SK-N-SH (cell line): Measurements from ENCODE around the gene FMOD. TPM values are rescaled to one million over a fixed set of nuclear protein-coding genes. Genes with fewer than 3 reads are reported as not detected.

Experiments used
- CTCF ChIA-PET: fragments of 300-600, 350-600 bp; formaldehyde crosslinking; extraction: SDS; loops from one replicate; lab custom pipeline; 2021; lab: Yijun Ruan, JAX
- POLR2A ChIA-PET: fragments of 350-600 bp; sonication (Branson Sonifier 250); formaldehyde crosslinking; extraction: SDS; loops from one replicate; lab custom pipeline; 2020; ENCODE audit warnings: antibody characterized with exemption, inconsistent platforms; lab: Yijun Ruan, JAX
- DNase-seq: peaks from one replicate; pipeline ENCODE4 v3.0.0; 2012
- H2AFZ ChIP-seq: fragments of 200-600 bp; sonication (generic); 2 replicates; pipeline ENCODE4 v1.8.1; 2016; ENCODE audit warnings: antibody characterized with exemption, mild to moderate bottlenecking, low read depth
- H3F3A ChIP-seq: fragments of 200-600 bp; sonication (generic); replicated peaks from 2 replicates; pipeline ENCODE3; 2016; ENCODE audit warnings: antibody characterized with exemption, mild to moderate bottlenecking; ENCODE audit not compliant: insufficient read depth
- H3K27ac ChIP-seq, 2 experiments: fragments of 200-500 bp in 1 of 2; fragments of 200-600 bp in 1 of 2; sonication (Bioruptor generic) in 1 of 2; sonication (generic), shearing (Covaris generic) in 1 of 2; 2 replicates each; pipeline versions ENCODE4 v1.5.1 to v1.6.1; 2014 to 2016; ENCODE audit warnings: low read depth in 2 of 2, inconsistent platforms in 1 of 2, low read length in 1 of 2, mild to moderate bottlenecking in 1 of 2, mixed read lengths in 1 of 2
- H3K27me3 ChIP-seq: fragments of 200-600 bp; sonication (generic), shearing (Covaris generic); 2 replicates; pipeline ENCODE4 v1.6.1; 2016; ENCODE audit warnings: mixed run types; ENCODE audit not compliant: insufficient read depth
- H3K36me3 ChIP-seq, 2 experiments: fragments of 200-500 bp in 1 of 2; fragments of 200-600 bp in 1 of 2; sonication (Bioruptor generic) in 1 of 2; sonication (generic) in 1 of 2; replicated peaks in 1 of 2; 2 replicates each; pipeline versions ENCODE3 to v1.5.1; 2014 to 2016; ENCODE audit warnings: low read length in 1 of 2, mild to moderate bottlenecking in 1 of 2; ENCODE audit not compliant: insufficient read depth in 2 of 2, control insufficient read depth in 1 of 2
- H3K4me1 ChIP-seq, 2 experiments: fragments of 200-500 bp in 1 of 2; fragments of 200-600 bp in 1 of 2; sonication (Bioruptor generic) in 1 of 2; sonication (generic), shearing (Covaris generic) in 1 of 2; 2 replicates each; pipeline versions ENCODE4 v1.5.1 to v1.6.1; 2014 to 2016; ENCODE audit warnings: low read depth in 1 of 2, low read length in 1 of 2, mixed run types in 1 of 2; ENCODE audit not compliant: insufficient read depth in 2 of 2, control insufficient read depth in 1 of 2
- H3K4me2 ChIP-seq: fragments of 200-600 bp; sonication (generic), shearing (Covaris generic); 2 replicates; pipeline ENCODE4 v1.6.1; 2017; ENCODE audit warnings: mixed run types
- H3K4me3 ChIP-seq, 2 experiments: fragments of 200-500 bp in 1 of 2; fragments of 200-600 bp in 1 of 2; sonication (Bioruptor generic) in 1 of 2; sonication (generic), shearing (Covaris generic) in 1 of 2; 2 replicates each; pipeline versions ENCODE4 v1.5.1 to v1.8.1; 2014 to 2016; ENCODE audit warnings: low read depth in 2 of 2, inconsistent platforms in 1 of 2, low read length in 1 of 2, mild to moderate bottlenecking in 1 of 2, mixed read lengths in 1 of 2, moderate library complexity in 1 of 2
- H3K79me2 ChIP-seq: fragments of 200-600 bp; sonication (generic); 2 replicates; pipeline ENCODE4 v1.8.1; 2017; ENCODE audit warnings: mild to moderate bottlenecking; ENCODE audit not compliant: insufficient read depth
- H3K9ac ChIP-seq: fragments of 200-600 bp; sonication (generic); 2 replicates; pipeline ENCODE4 v1.6.1; 2017; ENCODE audit warnings: mixed run types
- H3K9me2 ChIP-seq: fragments of 200-600 bp; sonication (generic); 2 replicates; pipeline ENCODE4 v1.6.1; 2017; ENCODE audit warnings: mixed run types
- H3K9me3 ChIP-seq: fragments of 200-600 bp; sonication (generic); 2 replicates; pipeline ENCODE4 v1.6.1; 2017; ENCODE audit warnings: mixed run types, mild to moderate bottlenecking, moderate library complexity
- H4K20me1 ChIP-seq: fragments of 200-600 bp; sonication (generic); 2 replicates; pipeline ENCODE4 v1.6.1; 2017; ENCODE audit warnings: mild to moderate bottlenecking, mixed run types; ENCODE audit not compliant: insufficient read depth
- CTCF ChIP-seq: fragments of 200-600 bp; sonication (generic); IDR thresholded peaks from 2 replicates; pipeline ENCODE4 v1.6.1; 2017; ENCODE audit warnings: antibody characterized with exemption, mild to moderate bottlenecking, moderate library complexity
- ELF1 ChIP-seq: IDR thresholded peaks from 2 replicates; pipeline ENCODE4 v1.4.0; 2012
- FOSL2 ChIP-seq: IDR thresholded peaks from 2 replicates; pipeline ENCODE4 v1.4.0; 2012; ENCODE audit warnings: low read depth, mild to moderate bottlenecking, moderate library complexity, borderline replicate concordance
- JUND ChIP-seq: IDR thresholded peaks from 2 replicates; pipeline ENCODE4 v1.4.0; 2012
- MEF2A ChIP-seq: IDR thresholded peaks from 2 replicates; pipeline ENCODE4 v1.4.0; 2012; ENCODE audit warnings: low read depth, borderline replicate concordance
- MXI1 ChIP-seq: IDR thresholded peaks from 2 replicates; pipeline ENCODE4 v1.6.1; 2012; ENCODE audit warnings: mild to moderate bottlenecking, low read depth, low read length, improper control_type of control experiment
- NFIC ChIP-seq: IDR thresholded peaks from 2 replicates; pipeline ENCODE4 v1.4.0; 2012; ENCODE audit warnings: borderline replicate concordance
- SMC3 ChIP-seq: IDR thresholded peaks from 2 replicates; pipeline ENCODE4 v1.6.1; 2012; ENCODE audit warnings: low read depth, low read length, improper control_type of control experiment
- USF1 ChIP-seq: IDR thresholded peaks from 2 replicates; pipeline ENCODE4 v1.4.0; 2012; ENCODE audit warnings: low read depth, borderline replicate concordance
- YY1 ChIP-seq: IDR thresholded peaks from 2 replicates; pipeline ENCODE4 v1.4.0; 2012; ENCODE audit warnings: low read depth, mild to moderate bottlenecking
- WGBS: methylation state at CpG from one replicate; pipeline ENCODE4 v1.1.6; 2017; ENCODE audit warnings: low lambda C conversion rate; 5-methylcytosine and 5-hydroxymethylcytosine counted together
- polyA plus RNA-seq, 3 experiments: library from polyadenylated mRNA; depleted of rRNA; stranded (reverse); fragments of >200 nt; gene quantifications; 2 replicates each; pipeline ENCODE4 v1.2.3, GENCODE V29; 2012
- TF ChIP-seq, protein P1 (sequence below): IDR thresholded peaks from 2 replicates; pipeline ENCODE4; 2012
- TF ChIP-seq, protein P2 (sequence below): fragments of 150-350 bp; IDR thresholded peaks from 2 replicates; pipeline ENCODE4 v1.6.1; 2016; ENCODE audit warnings: mild to moderate bottlenecking, low read depth, low read length
- TF ChIP-seq, protein P3 (sequence below): IDR thresholded peaks from 2 replicates; pipeline ENCODE4 v1.6.1; 2012; ENCODE audit warnings: mild to moderate bottlenecking, low read depth, low read length, moderate library complexity
- TF ChIP-seq, protein P4 (sequence below): IDR thresholded peaks from 2 replicates; pipeline ENCODE4 v1.4.0; 2012; ENCODE audit warnings: low read depth, borderline replicate concordance

The FMOD gene
- polyA plus RNA-seq, 1 of the 3 experiments (the other 2 are of a cell fraction) = not detected

DNA sequence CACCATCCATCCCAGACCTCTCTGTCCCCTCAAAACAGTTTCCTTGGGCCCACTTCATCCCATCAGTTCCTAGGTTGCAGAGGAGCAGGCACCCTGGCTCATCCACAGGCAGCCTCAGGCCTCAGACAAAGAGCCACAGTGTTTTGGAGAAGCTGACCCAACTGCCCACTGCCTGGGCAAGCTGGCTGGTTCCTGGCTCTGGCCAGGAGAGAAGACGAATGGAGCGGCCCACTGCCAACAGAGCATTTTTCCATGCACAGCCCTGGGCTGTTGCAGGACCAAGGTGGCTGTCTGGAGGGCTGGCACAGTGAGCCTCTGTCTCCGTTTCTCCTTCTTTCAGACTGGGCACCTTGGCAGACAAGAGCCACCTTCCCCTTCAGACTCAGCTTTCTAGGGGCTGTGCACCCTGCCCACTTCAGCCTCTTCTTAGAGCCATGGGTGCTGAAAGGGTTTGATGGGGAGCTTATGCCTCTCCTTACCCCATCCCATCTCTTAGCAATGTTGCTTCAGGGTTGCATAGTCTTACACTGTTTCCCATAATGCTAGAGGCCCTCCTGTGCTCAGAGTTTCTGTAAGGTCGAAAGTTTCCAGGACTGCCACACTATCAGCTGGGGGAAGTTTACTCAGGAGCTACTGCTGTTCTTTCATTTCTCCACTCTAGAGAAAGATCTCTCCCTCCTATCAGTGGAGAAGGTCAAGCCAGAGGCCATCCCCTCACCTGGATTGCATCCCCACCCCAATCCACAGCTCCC is 973 bp downstream of the FMOD start:
- CTCF ChIA-PET = interaction anchor here (0.7 to 27.9 kb wide), 5 partner anchors 9 to 137 kb away, joined by 3 to 817 read pairs (median 6); no protein-coding TSS in a partner anchor
- H3K9me2 ChIP-seq = no peaks in the 10 kb centered on the region

More for the DNA sequence above, 973 bp downstream of the FMOD start:
- WGBS = 46% methylated on average over 4 of the region's 4 CpGs
- Histone ChIP-seq H3K4me3 (no peak overlapping the region), H3K27ac (no peak overlapping the region), H3K9ac (no peak overlapping the region), H4K20me1 (no peaks in the 10 kb centered on the region), H3F3A (no peaks in the 10 kb centered on the region), H3K4me1 (no peaks in the 10 kb centered on the region), H3K9me3 (no peaks in the 10 kb centered on the region), H3K27me3 (peaks cover 47% of the 10 kb centered on the region; the same call in 1 of the 2 replicates), H2AFZ (no peak overlapping the region), H3K36me3 (no peaks in the 10 kb centered on the region), H3K4me2 (no peak overlapping the region), H3K79me2 (no peaks in the 10 kb centered on the region)
- POLR2A ChIA-PET = no interaction called here
- DNase-seq = no peak
- TF ChIP-seq SMC3 (no peak), YY1 (no peak), JUND (no peak), NFIC (no peak), ELF1 (no peak), CTCF (no peak), FOSL2 (no peak), MXI1 (no peak), MEF2A (no peak), USF1 (no peak)
- TF ChIP-seq, protein P1, sequence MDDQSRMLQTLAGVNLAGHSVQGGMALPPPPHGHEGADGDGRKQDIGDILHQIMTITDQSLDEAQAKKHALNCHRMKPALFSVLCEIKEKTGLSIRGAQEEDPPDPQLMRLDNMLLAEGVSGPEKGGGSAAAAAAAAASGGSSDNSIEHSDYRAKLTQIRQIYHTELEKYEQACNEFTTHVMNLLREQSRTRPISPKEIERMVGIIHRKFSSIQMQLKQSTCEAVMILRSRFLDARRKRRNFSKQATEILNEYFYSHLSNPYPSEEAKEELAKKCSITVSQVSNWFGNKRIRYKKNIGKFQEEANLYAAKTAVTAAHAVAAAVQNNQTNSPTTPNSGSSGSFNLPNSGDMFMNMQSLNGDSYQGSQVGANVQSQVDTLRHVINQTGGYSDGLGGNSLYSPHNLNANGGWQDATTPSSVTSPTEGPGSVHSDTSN = no peak
- TF ChIP-seq, protein P2, sequence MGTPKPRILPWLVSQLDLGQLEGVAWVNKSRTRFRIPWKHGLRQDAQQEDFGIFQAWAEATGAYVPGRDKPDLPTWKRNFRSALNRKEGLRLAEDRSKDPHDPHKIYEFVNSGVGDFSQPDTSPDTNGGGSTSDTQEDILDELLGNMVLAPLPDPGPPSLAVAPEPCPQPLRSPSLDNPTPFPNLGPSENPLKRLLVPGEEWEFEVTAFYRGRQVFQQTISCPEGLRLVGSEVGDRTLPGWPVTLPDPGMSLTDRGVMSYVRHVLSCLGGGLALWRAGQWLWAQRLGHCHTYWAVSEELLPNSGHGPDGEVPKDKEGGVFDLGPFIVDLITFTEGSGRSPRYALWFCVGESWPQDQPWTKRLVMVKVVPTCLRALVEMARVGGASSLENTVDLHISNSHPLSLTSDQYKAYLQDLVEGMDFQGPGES = no peak
- TF ChIP-seq, protein P3, sequence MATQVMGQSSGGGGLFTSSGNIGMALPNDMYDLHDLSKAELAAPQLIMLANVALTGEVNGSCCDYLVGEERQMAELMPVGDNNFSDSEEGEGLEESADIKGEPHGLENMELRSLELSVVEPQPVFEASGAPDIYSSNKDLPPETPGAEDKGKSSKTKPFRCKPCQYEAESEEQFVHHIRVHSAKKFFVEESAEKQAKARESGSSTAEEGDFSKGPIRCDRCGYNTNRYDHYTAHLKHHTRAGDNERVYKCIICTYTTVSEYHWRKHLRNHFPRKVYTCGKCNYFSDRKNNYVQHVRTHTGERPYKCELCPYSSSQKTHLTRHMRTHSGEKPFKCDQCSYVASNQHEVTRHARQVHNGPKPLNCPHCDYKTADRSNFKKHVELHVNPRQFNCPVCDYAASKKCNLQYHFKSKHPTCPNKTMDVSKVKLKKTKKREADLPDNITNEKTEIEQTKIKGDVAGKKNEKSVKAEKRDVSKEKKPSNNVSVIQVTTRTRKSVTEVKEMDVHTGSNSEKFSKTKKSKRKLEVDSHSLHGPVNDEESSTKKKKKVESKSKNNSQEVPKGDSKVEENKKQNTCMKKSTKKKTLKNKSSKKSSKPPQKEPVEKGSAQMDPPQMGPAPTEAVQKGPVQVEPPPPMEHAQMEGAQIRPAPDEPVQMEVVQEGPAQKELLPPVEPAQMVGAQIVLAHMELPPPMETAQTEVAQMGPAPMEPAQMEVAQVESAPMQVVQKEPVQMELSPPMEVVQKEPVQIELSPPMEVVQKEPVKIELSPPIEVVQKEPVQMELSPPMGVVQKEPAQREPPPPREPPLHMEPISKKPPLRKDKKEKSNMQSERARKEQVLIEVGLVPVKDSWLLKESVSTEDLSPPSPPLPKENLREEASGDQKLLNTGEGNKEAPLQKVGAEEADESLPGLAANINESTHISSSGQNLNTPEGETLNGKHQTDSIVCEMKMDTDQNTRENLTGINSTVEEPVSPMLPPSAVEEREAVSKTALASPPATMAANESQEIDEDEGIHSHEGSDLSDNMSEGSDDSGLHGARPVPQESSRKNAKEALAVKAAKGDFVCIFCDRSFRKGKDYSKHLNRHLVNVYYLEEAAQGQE = no peak
- TF ChIP-seq, protein P4, sequence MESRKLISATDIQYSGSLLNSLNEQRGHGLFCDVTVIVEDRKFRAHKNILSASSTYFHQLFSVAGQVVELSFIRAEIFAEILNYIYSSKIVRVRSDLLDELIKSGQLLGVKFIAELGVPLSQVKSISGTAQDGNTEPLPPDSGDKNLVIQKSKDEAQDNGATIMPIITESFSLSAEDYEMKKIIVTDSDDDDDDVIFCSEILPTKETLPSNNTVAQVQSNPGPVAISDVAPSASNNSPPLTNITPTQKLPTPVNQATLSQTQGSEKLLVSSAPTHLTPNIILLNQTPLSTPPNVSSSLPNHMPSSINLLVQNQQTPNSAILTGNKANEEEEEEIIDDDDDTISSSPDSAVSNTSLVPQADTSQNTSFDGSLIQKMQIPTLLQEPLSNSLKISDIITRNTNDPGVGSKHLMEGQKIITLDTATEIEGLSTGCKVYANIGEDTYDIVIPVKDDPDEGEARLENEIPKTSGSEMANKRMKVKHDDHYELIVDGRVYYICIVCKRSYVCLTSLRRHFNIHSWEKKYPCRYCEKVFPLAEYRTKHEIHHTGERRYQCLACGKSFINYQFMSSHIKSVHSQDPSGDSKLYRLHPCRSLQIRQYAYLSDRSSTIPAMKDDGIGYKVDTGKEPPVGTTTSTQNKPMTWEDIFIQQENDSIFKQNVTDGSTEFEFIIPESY = no peak
